SK-N-SH (cell line): ENCODE measurements around the gene BCL2L11. TPM values are rescaled to one million over a fixed set of nuclear protein-coding genes. Genes with fewer than 3 reads are reported as not detected.

ENCODE experiments used
- CTCF ChIA-PET: fragments of 300-600, 350-600 bp; formaldehyde crosslinking; extraction: SDS; loops from one replicate; lab custom pipeline; 2021; lab: Yijun Ruan, JAX
- POLR2A ChIA-PET: fragments of 350-600 bp; sonication (Branson Sonifier 250); formaldehyde crosslinking; extraction: SDS; loops from one replicate; lab custom pipeline; 2020; ENCODE audit warnings: antibody characterized with exemption, inconsistent platforms; lab: Yijun Ruan, JAX
- DNase-seq: peaks from one replicate; pipeline ENCODE4 v3.0.0; 2012
- H2AFZ ChIP-seq: fragments of 200-600 bp; sonication (generic); 2 replicates; pipeline ENCODE4 v1.8.1; 2016; ENCODE audit warnings: antibody characterized with exemption, mild to moderate bottlenecking, low read depth
- H3F3A ChIP-seq: fragments of 200-600 bp; sonication (generic); replicated peaks from 2 replicates; pipeline ENCODE3; 2016; ENCODE audit warnings: antibody characterized with exemption, mild to moderate bottlenecking; ENCODE audit not compliant: insufficient read depth
- H3K27ac ChIP-seq, 2 experiments: fragments of 200-500 bp in 1 of 2; fragments of 200-600 bp in 1 of 2; sonication (Bioruptor generic) in 1 of 2; sonication (generic), shearing (Covaris generic) in 1 of 2; 2 replicates each; pipeline versions ENCODE4 v1.5.1 to v1.6.1; 2014 to 2016; ENCODE audit warnings: low read depth in 2 of 2, inconsistent platforms in 1 of 2, low read length in 1 of 2, mild to moderate bottlenecking in 1 of 2, mixed read lengths in 1 of 2
- H3K27me3 ChIP-seq: fragments of 200-600 bp; sonication (generic), shearing (Covaris generic); 2 replicates; pipeline ENCODE4 v1.6.1; 2016; ENCODE audit warnings: mixed run types; ENCODE audit not compliant: insufficient read depth
- H3K36me3 ChIP-seq, 2 experiments: fragments of 200-500 bp in 1 of 2; fragments of 200-600 bp in 1 of 2; sonication (Bioruptor generic) in 1 of 2; sonication (generic) in 1 of 2; replicated peaks in 1 of 2; 2 replicates each; pipeline versions ENCODE3 to v1.5.1; 2014 to 2016; ENCODE audit warnings: low read length in 1 of 2, mild to moderate bottlenecking in 1 of 2; ENCODE audit not compliant: insufficient read depth in 2 of 2, control insufficient read depth in 1 of 2
- H3K4me1 ChIP-seq, 2 experiments: fragments of 200-500 bp in 1 of 2; fragments of 200-600 bp in 1 of 2; sonication (Bioruptor generic) in 1 of 2; sonication (generic), shearing (Covaris generic) in 1 of 2; 2 replicates each; pipeline versions ENCODE4 v1.5.1 to v1.6.1; 2014 to 2016; ENCODE audit warnings: low read depth in 1 of 2, low read length in 1 of 2, mixed run types in 1 of 2; ENCODE audit not compliant: insufficient read depth in 2 of 2, control insufficient read depth in 1 of 2
- H3K4me2 ChIP-seq: fragments of 200-600 bp; sonication (generic), shearing (Covaris generic); 2 replicates; pipeline ENCODE4 v1.6.1; 2017; ENCODE audit warnings: mixed run types
- H3K4me3 ChIP-seq, 2 experiments: fragments of 200-500 bp in 1 of 2; fragments of 200-600 bp in 1 of 2; sonication (Bioruptor generic) in 1 of 2; sonication (generic), shearing (Covaris generic) in 1 of 2; 2 replicates each; pipeline versions ENCODE4 v1.5.1 to v1.8.1; 2014 to 2016; ENCODE audit warnings: low read depth in 2 of 2, inconsistent platforms in 1 of 2, low read length in 1 of 2, mild to moderate bottlenecking in 1 of 2, mixed read lengths in 1 of 2, moderate library complexity in 1 of 2
- H3K79me2 ChIP-seq: fragments of 200-600 bp; sonication (generic); 2 replicates; pipeline ENCODE4 v1.8.1; 2017; ENCODE audit warnings: mild to moderate bottlenecking; ENCODE audit not compliant: insufficient read depth
- H3K9ac ChIP-seq: fragments of 200-600 bp; sonication (generic); 2 replicates; pipeline ENCODE4 v1.6.1; 2017; ENCODE audit warnings: mixed run types
- H3K9me2 ChIP-seq: fragments of 200-600 bp; sonication (generic); 2 replicates; pipeline ENCODE4 v1.6.1; 2017; ENCODE audit warnings: mixed run types
- H3K9me3 ChIP-seq: fragments of 200-600 bp; sonication (generic); 2 replicates; pipeline ENCODE4 v1.6.1; 2017; ENCODE audit warnings: mixed run types, mild to moderate bottlenecking, moderate library complexity
- H4K20me1 ChIP-seq: fragments of 200-600 bp; sonication (generic); 2 replicates; pipeline ENCODE4 v1.6.1; 2017; ENCODE audit warnings: mild to moderate bottlenecking, mixed run types; ENCODE audit not compliant: insufficient read depth
- EP300 ChIP-seq, 2 experiments: IDR thresholded peaks; 2 replicates each; pipeline versions ENCODE4 v1.4.0 to v1.6.1; 2012; ENCODE audit warnings: borderline replicate concordance in 1 of 2, low read depth in 1 of 2, low read length in 1 of 2
- EZH2phosphoT487 ChIP-seq: fragments of 200-600 bp; sonication (generic); IDR thresholded peaks from 2 replicates; pipeline ENCODE4 v1.6.1; 2017; ENCODE audit warnings: low read depth, mixed run types, mild to moderate bottlenecking, antibody characterized with exemption, moderate library complexity, borderline replicate concordance
- FOXJ3 ChIP-seq: sonication (generic); formaldehyde crosslinking; IDR thresholded peaks from 2 replicates; pipeline ENCODE4 v1.5.1; 2020; ENCODE audit warnings: mild to moderate bottlenecking, missing genetic modification reagents
- FOXM1 ChIP-seq: IDR thresholded peaks from 2 replicates; pipeline ENCODE4 v1.4.0; 2012; ENCODE audit warnings: low read depth, mild to moderate bottlenecking
- GATA2 ChIP-seq: sonication (generic); formaldehyde crosslinking; IDR thresholded peaks from 2 replicates; pipeline ENCODE4 v1.5.0; 2020; ENCODE audit warnings: mild to moderate bottlenecking, missing genetic modification reagents
- IRF3 ChIP-seq: fragments of 150-350 bp; IDR thresholded peaks from 2 replicates; pipeline ENCODE4 v1.6.1; 2016; ENCODE audit warnings: mild to moderate bottlenecking, low read depth, low read length
- MAX ChIP-seq: IDR thresholded peaks from 2 replicates; pipeline ENCODE4 v1.4.0; 2012; ENCODE audit warnings: low read depth
- MEF2A ChIP-seq: IDR thresholded peaks from 2 replicates; pipeline ENCODE4 v1.4.0; 2012; ENCODE audit warnings: low read depth, borderline replicate concordance
- MXI1 ChIP-seq: IDR thresholded peaks from 2 replicates; pipeline ENCODE4 v1.6.1; 2012; ENCODE audit warnings: mild to moderate bottlenecking, low read depth, low read length, improper control_type of control experiment
- NRF1 ChIP-seq: IDR thresholded peaks from 2 replicates; pipeline ENCODE4 v1.6.1; 2012; ENCODE audit warnings: low read depth, mild to moderate bottlenecking, low read length
- PBX3 ChIP-seq: IDR thresholded peaks from 2 replicates; pipeline ENCODE4; 2012
- RCOR1 ChIP-seq: fragments of 150-350 bp; IDR thresholded peaks from 2 replicates; pipeline ENCODE4 v1.6.1; 2017; ENCODE audit warnings: antibody characterized with exemption, low read length
- RFX5 ChIP-seq: IDR thresholded peaks from 2 replicates; pipeline ENCODE4 v1.6.1; 2012; ENCODE audit warnings: mild to moderate bottlenecking, improper control_type of control experiment, low read length
- SIN3A ChIP-seq: IDR thresholded peaks from 2 replicates; pipeline ENCODE4 v1.6.1; 2012; ENCODE audit warnings: low read depth, mild to moderate bottlenecking, low read length, moderate library complexity, borderline replicate concordance
- SMC3 ChIP-seq: IDR thresholded peaks from 2 replicates; pipeline ENCODE4 v1.6.1; 2012; ENCODE audit warnings: low read depth, low read length, improper control_type of control experiment
- TCF12 ChIP-seq: IDR thresholded peaks from 2 replicates; pipeline ENCODE4 v1.4.0; 2012
- USF1 ChIP-seq: IDR thresholded peaks from 2 replicates; pipeline ENCODE4 v1.4.0; 2012; ENCODE audit warnings: low read depth, borderline replicate concordance
- WGBS: methylation state at CpG from one replicate; pipeline ENCODE4 v1.1.6; 2017; ENCODE audit warnings: low lambda C conversion rate; 5-methylcytosine and 5-hydroxymethylcytosine counted together
- polyA plus RNA-seq, 3 experiments: library from polyadenylated mRNA; depleted of rRNA; stranded (reverse); fragments of >200 nt; gene quantifications; 2 replicates each; pipeline ENCODE4 v1.2.3, GENCODE V29; 2012
- TF ChIP-seq, protein P1 (sequence below): IDR thresholded peaks from 2 replicates; pipeline ENCODE4 v1.6.1; 2012; ENCODE audit warnings: mild to moderate bottlenecking, low read depth, low read length, moderate library complexity

The BCL2L11 gene
- polyA plus RNA-seq, 1 of the 3 experiments (the other 2 are of a cell fraction), result 3.3 TPM

- POLR2A ChIA-PET, result no interaction called here
- no peaks in the 10 kb centered on the region for H3K79me2 ChIP-seq
- no peak overlapping the region for H3K9ac ChIP-seq
- no peak for DNase-seq
- H3K4me3 ChIP-seq, result no peak overlapping the region
- H3K27ac ChIP-seq, result no peak overlapping the region
- H3F3A ChIP-seq, result no peaks in the 10 kb centered on the region
- TF ChIP-seq SMC3 (no peak), EP300 (IDR thresholded peaks at IDR 0.05; ENCODE audit: borderline replicate concordance in 1 of 2, low read depth in 1 of 2, low read length in 1 of 2) (no peak), FOXJ3 (CRISPR knock-in tag) (no peak), MXI1 (no peak), EZH2phosphoT487 (no peak), TCF12 (no peak), SIN3A (no peak), GATA2 (CRISPR knock-in tag) (no peak), MAX (no peak), PBX3 (no peak), MEF2A (no peak), USF1 (no peak), NRF1 (no peak), RFX5 (no peak), RCOR1 (no peak), IRF3 (no peak), FOXM1 (no peak)
- TF ChIP-seq, protein P1, sequence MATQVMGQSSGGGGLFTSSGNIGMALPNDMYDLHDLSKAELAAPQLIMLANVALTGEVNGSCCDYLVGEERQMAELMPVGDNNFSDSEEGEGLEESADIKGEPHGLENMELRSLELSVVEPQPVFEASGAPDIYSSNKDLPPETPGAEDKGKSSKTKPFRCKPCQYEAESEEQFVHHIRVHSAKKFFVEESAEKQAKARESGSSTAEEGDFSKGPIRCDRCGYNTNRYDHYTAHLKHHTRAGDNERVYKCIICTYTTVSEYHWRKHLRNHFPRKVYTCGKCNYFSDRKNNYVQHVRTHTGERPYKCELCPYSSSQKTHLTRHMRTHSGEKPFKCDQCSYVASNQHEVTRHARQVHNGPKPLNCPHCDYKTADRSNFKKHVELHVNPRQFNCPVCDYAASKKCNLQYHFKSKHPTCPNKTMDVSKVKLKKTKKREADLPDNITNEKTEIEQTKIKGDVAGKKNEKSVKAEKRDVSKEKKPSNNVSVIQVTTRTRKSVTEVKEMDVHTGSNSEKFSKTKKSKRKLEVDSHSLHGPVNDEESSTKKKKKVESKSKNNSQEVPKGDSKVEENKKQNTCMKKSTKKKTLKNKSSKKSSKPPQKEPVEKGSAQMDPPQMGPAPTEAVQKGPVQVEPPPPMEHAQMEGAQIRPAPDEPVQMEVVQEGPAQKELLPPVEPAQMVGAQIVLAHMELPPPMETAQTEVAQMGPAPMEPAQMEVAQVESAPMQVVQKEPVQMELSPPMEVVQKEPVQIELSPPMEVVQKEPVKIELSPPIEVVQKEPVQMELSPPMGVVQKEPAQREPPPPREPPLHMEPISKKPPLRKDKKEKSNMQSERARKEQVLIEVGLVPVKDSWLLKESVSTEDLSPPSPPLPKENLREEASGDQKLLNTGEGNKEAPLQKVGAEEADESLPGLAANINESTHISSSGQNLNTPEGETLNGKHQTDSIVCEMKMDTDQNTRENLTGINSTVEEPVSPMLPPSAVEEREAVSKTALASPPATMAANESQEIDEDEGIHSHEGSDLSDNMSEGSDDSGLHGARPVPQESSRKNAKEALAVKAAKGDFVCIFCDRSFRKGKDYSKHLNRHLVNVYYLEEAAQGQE, result no peak
- H2AFZ ChIP-seq, result no peak overlapping the region
- no peaks in the 10 kb centered on the region for H3K4me1 ChIP-seq
- no peaks in the 10 kb centered on the region for H4K20me1 ChIP-seq
- no peaks in the 10 kb centered on the region for H3K9me3 ChIP-seq
- WGBS, result 82% methylated on average over 6 of the region's 6 CpGs
- no peak overlapping the region for H3K4me2 ChIP-seq
- no peaks in the 10 kb centered on the region for H3K27me3 ChIP-seq
- CTCF ChIA-PET, result interaction anchor here (1.3 kb wide), 1 partner anchor 10 kb away, joined by 4 read pairs; no protein-coding TSS in a partner anchor
- H3K36me3 ChIP-seq, result no peaks in the 10 kb centered on the region
- no peaks in the 10 kb centered on the region for H3K9me2 ChIP-seq
Measured at GRCh38 chr2:111186933-111187332, 66.2 kb downstream of the BCL2L11 start.
